Ovary (tissue), 9 donors: ENCODE data around the gene MDFI. TPM values are rescaled to one million over a fixed set of nuclear protein-coding genes. Genes with fewer than 3 reads are reported as not detected.

Source experiments
- DNase-seq, 5 donors: peaks; one replicate each; pipeline ENCODE4 v3.0.0-alpha.2; 2019 to 2020
- H3K27ac ChIP-seq, 2 donors: fragments of 200-600 bp; one replicate each; pipeline versions ENCODE4 v1.5.1 to v1.8.0; 2019 to 2022
- H3K27me3 ChIP-seq: fragments of 200-600 bp; one replicate; pipeline ENCODE4 v1.8.0; 2022
- H3K36me3 ChIP-seq: fragments of 200-600 bp; sonication (generic); one replicate; pipeline ENCODE4 v1.5.1; 2019
- H3K4me1 ChIP-seq: one replicate; pipeline ENCODE4 v1.8.1; 2013; ENCODE audit warnings: mild to moderate bottlenecking, moderate library complexity; ENCODE audit not compliant: insufficient read depth
- H3K4me3 ChIP-seq: fragments of 200-600 bp; sonication (generic); one replicate; pipeline ENCODE4 v1.5.1; 2017
- H3K9me3 ChIP-seq, 2 donors: fragments of 200-600 bp in 1 of 2; sonication (generic) in 1 of 2; one replicate each; pipeline versions ENCODE4 v1.5.1 to v1.8.1; 2013 to 2019; ENCODE audit warnings: mild to moderate bottlenecking in 1 of 2, moderate library complexity in 1 of 2
- EP300 ChIP-seq: sonication (generic); formaldehyde crosslinking; IDR thresholded peaks from one replicate; pipeline ENCODE4 v1.6.1; 2017; ENCODE audit warnings: antibody characterized with exemption
- POLR2A ChIP-seq: fragments of 450-650 bp; IDR thresholded peaks from one replicate; pipeline ENCODE4 v1.6.1; 2017; ENCODE audit warnings: antibody characterized with exemption, mild to moderate bottlenecking, moderate library complexity
- WGBS, 3 donors: extraction: QIAGEN DNeasy Blood & Tissue Kit in 1 of 3; methylation state at CpG; one replicate each; pipeline versions ENCODE4 v1.1.5 to v1.1.7; 2013 to 2017; 5-methylcytosine and 5-hydroxymethylcytosine counted together
- intact Hi-C, 4 donors: fragments of 100-400 bp; cut with DNase I; formaldehyde crosslinking; loops; one replicate each; pipeline versions ENCODE4 v1.11.0 to v1.15.1; 2022 to 2023
- polyA plus RNA-seq, 2 donors: library from polyadenylated mRNA; stranded (reverse); fragments of 200-250 nt in 1 of 2; fragments of 350-450 nt in 1 of 2; fragmentation: Illumina TruSeq in 1 of 2; extraction: RNeasy Lipid Tissue Mini Kit (QIAGEN cat#74804) in 1 of 2; gene quantifications; one replicate each; pipeline ENCODE4 v1.2.3, GENCODE V29; 2013 to 2014
- total RNA-seq, 7 donors: library from RNA; depleted of rRNA in 2 of 7; stranded (reverse); fragments of >200 nt in 2 of 7; fragmentation: NEBNext Ultra II Directional in 3 of 7; extraction: Animal tissue kit (Norgen Biotek cat#: 25700) in 3 of 7; gene quantifications; one replicate each; pipeline versions ENCODE4 v1.1.0 to v1.2.4, GENCODE V29; 2016 to 2023
- TF ChIP-seq, protein P1 (sequence below), 3 donors: fragments of 450-650 bp in 2 of 3; fragments of 200-600 bp in 1 of 3; IDR thresholded peaks; one replicate each; pipeline versions ENCODE4 v1.5.1 to v1.8.0; 2016 to 2022; ENCODE audit warnings: antibody characterized with exemption in 3 of 3, mild to moderate bottlenecking in 1 of 3
- donor health status: DM: no; HTN: no; CAD: no; lungs with moderate emphysema.
- donor health status: DM: no; HTN: no; CAD: no.
- donor health status: Bipolar disorder and iron deficiency.
- donor health status: DM: yes; HTN: yes; CAD: no.
- donor health status: DM: no; HTN: no; CAD: no.
- donor health status: DM: yes; HTN: yes; CAD: no.

Gene MDFI
- total and polyA plus RNA-seq, 9 donors, result 3.8 to 24.4 (median 20.4) TPM

DNA sequence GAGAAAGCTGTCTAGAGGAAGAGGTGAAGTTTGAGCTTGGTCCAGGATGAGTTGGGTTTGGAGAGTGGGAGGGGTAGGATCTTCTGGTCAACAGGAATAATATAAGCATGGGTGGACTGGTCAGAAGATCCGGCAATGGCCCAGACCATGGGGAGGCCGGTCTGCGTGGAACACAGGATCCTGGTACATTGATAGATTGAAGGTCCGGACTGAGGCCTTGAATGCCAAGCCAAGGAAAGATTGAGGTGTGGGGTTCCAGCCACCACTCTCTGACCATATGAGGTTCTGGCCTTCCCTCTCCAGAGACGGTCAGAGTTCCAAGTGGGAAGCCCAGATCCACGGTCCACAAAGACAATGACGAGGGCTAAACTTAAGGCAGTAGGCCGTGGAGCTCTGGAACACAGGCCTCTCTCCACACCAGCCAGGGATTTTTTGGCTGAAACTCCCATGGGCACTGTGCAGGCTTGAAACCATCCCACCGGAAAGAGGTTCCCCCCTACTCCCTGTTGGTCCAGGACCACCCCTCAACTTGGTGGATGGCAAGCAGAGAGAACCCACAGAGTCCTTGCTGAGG lies 3.2 kb downstream of the MDFI start:
- intact Hi-C loops, result no loop called here
- WGBS, 3 donors, result 87 to 97% (median 95%) methylated on average over 9 of the region's 9 CpGs
- Histone ChIP-seq H3K36me3 (no peaks in the 10 kb centered on the region), H3K9me3 (no peaks in the 10 kb centered on the region), H3K4me1 (peaks cover 3% of the 10 kb centered on the region), H3K27me3 (no peaks in the 10 kb centered on the region), H3K4me3 (no peak overlapping the region), H3K27ac (no peak overlapping the region)
- no peak for DNase-seq
- TF ChIP-seq EP300 (no peak), POLR2A (no peak)
- TF ChIP-seq, protein P1, sequence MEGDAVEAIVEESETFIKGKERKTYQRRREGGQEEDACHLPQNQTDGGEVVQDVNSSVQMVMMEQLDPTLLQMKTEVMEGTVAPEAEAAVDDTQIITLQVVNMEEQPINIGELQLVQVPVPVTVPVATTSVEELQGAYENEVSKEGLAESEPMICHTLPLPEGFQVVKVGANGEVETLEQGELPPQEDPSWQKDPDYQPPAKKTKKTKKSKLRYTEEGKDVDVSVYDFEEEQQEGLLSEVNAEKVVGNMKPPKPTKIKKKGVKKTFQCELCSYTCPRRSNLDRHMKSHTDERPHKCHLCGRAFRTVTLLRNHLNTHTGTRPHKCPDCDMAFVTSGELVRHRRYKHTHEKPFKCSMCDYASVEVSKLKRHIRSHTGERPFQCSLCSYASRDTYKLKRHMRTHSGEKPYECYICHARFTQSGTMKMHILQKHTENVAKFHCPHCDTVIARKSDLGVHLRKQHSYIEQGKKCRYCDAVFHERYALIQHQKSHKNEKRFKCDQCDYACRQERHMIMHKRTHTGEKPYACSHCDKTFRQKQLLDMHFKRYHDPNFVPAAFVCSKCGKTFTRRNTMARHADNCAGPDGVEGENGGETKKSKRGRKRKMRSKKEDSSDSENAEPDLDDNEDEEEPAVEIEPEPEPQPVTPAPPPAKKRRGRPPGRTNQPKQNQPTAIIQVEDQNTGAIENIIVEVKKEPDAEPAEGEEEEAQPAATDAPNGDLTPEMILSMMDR (IDR thresholded peaks at IDR 0.05), result no peak

DNA sequence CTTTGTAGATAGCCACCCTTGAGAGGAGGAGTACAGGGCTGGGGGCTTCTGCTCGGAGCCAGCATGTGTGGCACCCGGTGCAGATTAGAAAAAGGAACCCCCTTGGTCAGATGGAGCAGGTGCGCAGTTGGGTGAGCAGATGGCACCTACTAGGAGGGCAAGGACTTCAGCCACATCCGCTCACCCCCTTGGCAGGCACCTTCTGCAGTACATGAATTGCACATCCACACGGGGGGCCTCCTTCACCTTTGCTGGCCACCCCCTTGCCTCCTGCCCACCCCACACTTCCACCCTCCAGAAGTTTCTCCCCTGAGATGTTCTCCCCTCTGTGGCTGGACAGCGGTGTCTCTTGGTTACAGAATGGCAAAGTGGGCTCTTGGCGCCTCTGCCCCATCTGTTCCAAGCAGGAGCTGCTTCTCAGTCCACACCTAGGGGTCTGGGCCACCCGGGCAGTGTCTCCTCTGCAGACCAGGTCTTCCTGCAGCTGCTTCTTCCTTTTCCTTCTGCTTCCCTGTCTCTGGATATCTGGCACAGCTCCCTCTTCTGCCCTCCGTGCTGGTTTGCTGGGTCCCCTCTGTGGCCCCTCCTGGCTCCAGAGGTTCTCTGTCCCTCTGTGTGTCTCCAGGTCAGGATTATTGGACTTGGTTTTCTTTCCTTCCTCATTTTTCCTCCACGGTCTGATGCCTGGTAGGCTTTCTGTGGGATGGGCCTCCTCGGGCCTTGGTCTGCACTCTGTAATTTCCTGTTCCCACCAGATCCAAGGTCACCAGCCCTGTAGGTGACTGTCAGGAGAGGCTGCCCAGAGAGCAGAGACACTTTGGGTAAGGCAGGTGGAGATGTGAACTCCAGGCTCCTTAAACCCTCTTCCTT lies 4.1 kb downstream of the MDFI start:
- intact Hi-C loops, result no loop called here
- H3K36me3 ChIP-seq, result no peaks in the 10 kb centered on the region
- no peaks in the 10 kb centered on the region for H3K9me3 ChIP-seq
- WGBS, 3 donors, result 69 to 75% (median 71%) methylated on average over 11 of the region's 11 CpGs
- no peak for DNase-seq
- no peak overlapping the region for H3K27ac ChIP-seq
- H3K4me1 ChIP-seq, result peaks cover 5% of the 10 kb centered on the region
- H3K27me3 ChIP-seq, result no peaks in the 10 kb centered on the region
- H3K4me3 ChIP-seq, result no peak overlapping the region
- no peak for TF ChIP-seq POLR2A
- TF ChIP-seq, protein P1 (IDR thresholded peaks at IDR 0.05), result no peak
- no peak for TF ChIP-seq EP300

DNA sequence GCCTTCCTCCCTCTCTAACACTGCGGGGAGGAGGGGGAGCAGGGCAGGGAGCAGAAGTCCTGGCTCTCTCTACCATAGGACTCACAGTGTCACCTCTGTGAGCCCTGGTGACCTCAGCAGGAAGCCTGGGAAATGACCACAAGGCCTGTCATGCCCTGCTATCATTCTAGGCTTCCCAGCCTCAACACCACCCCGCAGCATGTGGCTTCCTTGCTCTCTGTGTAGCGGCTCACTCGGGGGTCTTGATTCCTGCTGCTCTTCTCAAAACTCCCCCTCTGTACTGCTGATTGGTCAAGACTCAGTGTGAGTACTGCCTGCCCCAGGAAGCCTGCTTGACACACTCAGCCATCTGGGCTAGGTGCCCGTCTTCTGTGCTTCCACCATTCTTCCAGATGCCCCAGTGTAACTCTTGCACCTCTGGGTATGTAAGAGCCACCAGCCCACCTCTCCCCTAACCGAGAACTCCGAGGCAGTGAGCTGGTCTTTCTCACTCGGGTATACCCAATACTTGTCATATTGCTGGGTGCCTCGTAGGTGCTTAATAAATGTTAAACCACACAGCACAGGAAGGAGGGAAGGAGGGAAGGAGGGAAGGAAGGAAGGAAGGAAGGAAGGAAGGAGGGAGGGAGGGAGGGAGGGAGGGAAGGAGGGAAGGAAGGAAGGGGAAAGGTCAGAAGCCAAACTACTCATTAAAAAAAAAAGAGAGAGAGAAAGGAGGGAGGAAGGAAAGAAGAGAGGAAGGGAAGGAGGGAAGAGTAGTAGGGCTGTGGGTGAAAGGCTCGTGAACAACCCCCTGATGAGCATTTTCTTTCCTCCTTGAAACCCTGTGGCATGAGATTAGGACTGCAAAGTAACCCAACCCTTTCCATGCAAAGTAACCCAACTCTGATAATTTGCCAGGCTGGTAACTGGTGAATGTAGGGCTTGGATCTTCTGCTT lies 5.0 kb downstream of the MDFI start:
- Histone ChIP-seq H3K4me1 (peaks cover 5% of the 10 kb centered on the region), H3K27me3 (no peaks in the 10 kb centered on the region)
- TF ChIP-seq EP300, result no peak
- TF ChIP-seq, protein P1 (IDR thresholded peaks at IDR 0.05), result no peak
- TF ChIP-seq POLR2A, result no peak

DNA sequence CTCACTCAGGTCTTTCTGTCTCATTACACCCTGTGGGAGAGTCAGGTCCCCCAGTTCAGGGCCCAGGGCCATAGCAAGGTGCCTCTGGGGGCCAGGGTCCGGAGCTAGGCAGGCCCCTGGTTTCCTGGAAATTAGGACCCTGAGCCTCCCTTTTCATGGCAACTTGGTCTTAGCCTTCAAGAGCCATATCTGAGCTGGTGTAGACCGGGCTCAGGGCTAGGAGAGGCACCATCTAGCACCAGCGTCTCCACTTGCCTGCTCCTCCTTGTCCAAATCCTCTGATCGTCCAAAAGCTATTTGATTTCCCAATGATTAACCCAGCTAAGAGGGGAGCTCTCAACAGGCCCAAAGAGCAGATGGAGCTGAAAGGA lies 5.6 kb downstream of the MDFI start:
- H3K27ac ChIP-seq, result no peak overlapping the region
- intact Hi-C loops, result no loop called here
- no peak overlapping the region for H3K4me3 ChIP-seq
- WGBS, 3 donors, result 88 to 91% (median 90%) methylated on average over 4 of the region's 4 CpGs
- peaks cover 5% of the 10 kb centered on the region for H3K4me1 ChIP-seq
- no peaks in the 10 kb centered on the region for H3K36me3 ChIP-seq
- TF ChIP-seq EP300 (no peak), POLR2A (no peak)
- TF ChIP-seq, protein P1 (IDR thresholded peaks at IDR 0.05), result no peak
- H3K27me3 ChIP-seq, result no peaks in the 10 kb centered on the region
- DNase-seq, result no peak
- no peaks in the 10 kb centered on the region for H3K9me3 ChIP-seq

More for the DNA sequence above, 5.0 kb downstream of the MDFI start:
- no peak overlapping the region for H3K27ac ChIP-seq
- intact Hi-C loops, result no loop called here
- DNase-seq, result no peak
- no peaks in the 10 kb centered on the region for H3K36me3 ChIP-seq
- no peaks in the 10 kb centered on the region for H3K9me3 ChIP-seq
- 76 to 87% (median 81%) methylated on average over 10 of the region's 10 CpGs for WGBS, 3 donors
- no peak overlapping the region for H3K4me3 ChIP-seq
